Neural cell (in vitro differentiated cells): ENCODE data around the gene OR51S1. TPM values are rescaled to one million over a fixed set of nuclear protein-coding genes. Genes with fewer than 3 reads are reported as not detected.
"Not testable (repeated sequence)": the region's sequence is repeated elsewhere in the genome, so short reads cannot be mapped to it uniquely, and the experiment has no call there.

Experiments
- H2AFZ ChIP-seq: fragments of 200-600, 300-800 bp; sonication (generic), shearing (Covaris generic); 2 replicates; pipeline ENCODE4 v1.6.0; 2014; ENCODE audit warnings: low read depth, mild to moderate bottlenecking, antibody characterized with exemption, low read length, moderate library complexity
- H3F3A ChIP-seq: fragments of 200-600 bp; shearing (Covaris generic); 2 replicates; pipeline ENCODE4 v1.6.1; 2016; ENCODE audit warnings: mild to moderate bottlenecking, moderate library complexity, mixed read lengths, antibody characterized with exemption, low read length; ENCODE audit not compliant: insufficient read depth, poor library complexity, severe bottlenecking
- H3K27ac ChIP-seq: fragments of 200-600, 300-800 bp; sonication (generic), shearing (Covaris generic); 2 replicates; pipeline ENCODE4 v1.5.1; 2014; ENCODE audit warnings: mild to moderate bottlenecking, low read length, moderate library complexity
- H3K27me3 ChIP-seq: fragments of 300-800, 200-600 bp; sonication (generic), shearing (Covaris generic); 2 replicates; pipeline ENCODE4 v1.6.0; 2014; ENCODE audit warnings: mild to moderate bottlenecking, low read depth, low read length, moderate library complexity; ENCODE audit not compliant: insufficient read depth
- H3K36me3 ChIP-seq: fragments of 300-800, 200-600 bp; sonication (generic), shearing (Covaris generic); 2 replicates; pipeline ENCODE4 v1.5.1; 2014; ENCODE audit warnings: mild to moderate bottlenecking, antibody characterized with exemption, low read length, moderate library complexity; ENCODE audit not compliant: insufficient read depth
- H3K4me2 ChIP-seq: fragments of 300-800, 200-600 bp; sonication (generic), shearing (Covaris generic); 2 replicates; pipeline ENCODE4 v1.6.0; 2014; ENCODE audit warnings: mild to moderate bottlenecking, low read length
- H3K4me3 ChIP-seq: fragments of 300-800, 200-600 bp; sonication (generic), shearing (Covaris generic); 2 replicates; pipeline ENCODE4 v1.5.1; 2014; ENCODE audit warnings: mild to moderate bottlenecking, low read length, moderate library complexity
- H3K79me2 ChIP-seq: fragments of 200-600 bp; shearing (Covaris generic); replicated peaks from 2 replicates; pipeline ENCODE4 v1.6.0; 2014; ENCODE audit warnings: mild to moderate bottlenecking, low read length, moderate library complexity; ENCODE audit not compliant: insufficient read depth
- H3K9ac ChIP-seq: fragments of 300-800, 200-600 bp; sonication (generic), shearing (Covaris generic); 2 replicates; pipeline ENCODE4 v1.6.1; 2016; ENCODE audit warnings: mild to moderate bottlenecking, low read length, mixed read lengths
- H3K9me2 ChIP-seq: fragments of 200-600 bp; shearing (Covaris generic); 2 replicates; pipeline ENCODE4 v1.6.1; 2016; ENCODE audit warnings: mild to moderate bottlenecking, low read length, mixed read lengths; ENCODE audit not compliant: insufficient read depth
- H3K9me3 ChIP-seq: fragments of 200-600, 300-800 bp; sonication (generic), shearing (Covaris generic); 2 replicates; pipeline ENCODE4 v1.6.1; 2016; ENCODE audit warnings: mild to moderate bottlenecking, mixed run types, low read length, moderate library complexity, mixed read lengths
- H4K20me1 ChIP-seq: fragments of 200-600 bp; shearing (Covaris generic); 2 replicates; pipeline ENCODE4 v1.6.1; 2016; ENCODE audit warnings: mild to moderate bottlenecking, mixed run types; ENCODE audit not compliant: insufficient read depth
- CTCF ChIP-seq: fragments of 450-650 bp; IDR thresholded peaks from 2 replicates; pipeline ENCODE4 v1.5.1; 2014; ENCODE audit warnings: antibody characterized with exemption, mild to moderate bottlenecking, moderate library complexity; ENCODE audit not compliant: poor library complexity, severe bottlenecking
- EP300 ChIP-seq: fragments of 450-650 bp; conservative IDR thresholded peaks from 2 replicates; pipeline ENCODE4 v1.6.1; 2014; ENCODE audit warnings: antibody characterized with exemption, mild to moderate bottlenecking, moderate library complexity; ENCODE audit not compliant: poor library complexity, severe bottlenecking
- EZH2 ChIP-seq: fragments of 200-600, 300-800 bp; shearing (Covaris generic), sonication (generic); IDR thresholded peaks from 2 replicates; pipeline ENCODE4 v1.6.1; 2014; ENCODE audit warnings: antibody characterized with exemption, low read length, borderline replicate concordance, mild to moderate bottlenecking; ENCODE audit not compliant: insufficient read depth, poor library complexity, severe bottlenecking
- MXI1 ChIP-seq: fragments of 450-650 bp; conservative IDR thresholded peaks from 2 replicates; pipeline ENCODE4 v1.6.1; 2014; ENCODE audit warnings: antibody characterized with exemption, mild to moderate bottlenecking; ENCODE audit not compliant: poor library complexity, severe bottlenecking
- POLR2AphosphoS5 ChIP-seq: IDR thresholded peaks from 2 replicates; pipeline ENCODE4 v1.6.1; 2012
- RAD21 ChIP-seq: fragments of 450-650 bp; conservative IDR thresholded peaks from 2 replicates; pipeline ENCODE4 v1.6.1; 2014; ENCODE audit warnings: antibody characterized with exemption, mild to moderate bottlenecking, moderate library complexity
- REST ChIP-seq: IDR thresholded peaks from 2 replicates; pipeline ENCODE4 v1.6.1; 2012; ENCODE audit warnings: borderline replicate concordance
- SMC3 ChIP-seq: fragments of 450-650 bp; conservative IDR thresholded peaks from 2 replicates; pipeline ENCODE4 v1.6.1; 2014; ENCODE audit warnings: antibody characterized with exemption, mild to moderate bottlenecking, moderate library complexity; ENCODE audit not compliant: poor library complexity
- TAF1 ChIP-seq: IDR thresholded peaks from 2 replicates; pipeline ENCODE4 v1.6.1; 2012; ENCODE audit warnings: low read depth
- polyA plus RNA-seq: library from polyadenylated mRNA; depleted of rRNA; stranded (reverse); fragments of >200 nt; gene quantifications from 2 replicates; pipeline ENCODE4 v1.2.3, GENCODE V29; 2014

Gene OR51S1
- polyA plus RNA-seq, 1 donor from 2014 or later, result not detected

- not testable (repeated sequence) for H3K79me2 ChIP-seq, H2AFZ ChIP-seq, H3K36me3 ChIP-seq, H3K27me3 ChIP-seq, H3F3A ChIP-seq, H3K27ac ChIP-seq, H3K4me3 ChIP-seq, H3K9me2 ChIP-seq, H3K4me2 ChIP-seq, H4K20me1 ChIP-seq, H3K9ac ChIP-seq, H3K9me3 ChIP-seq
These were observed 47.7 kb downstream of the OR51S1 start for GRCh38 chr11:4801316-4801715.

- Histone ChIP-seq H3K36me3 (no peaks in the 10 kb centered on the region), H3F3A (no peaks in the 10 kb centered on the region), H3K27ac (no peak overlapping the region), H3K9me3 (no peaks in the 10 kb centered on the region), H3K9ac (no peak overlapping the region), H3K27me3 (no peaks in the 10 kb centered on the region), H2AFZ (no peak overlapping the region), H3K9me2 (no peaks in the 10 kb centered on the region), H3K79me2 (no peaks in the 10 kb centered on the region), H3K4me2 (no peak overlapping the region), H3K4me3 (no peak overlapping the region), H4K20me1 (no peaks in the 10 kb centered on the region)
- TF ChIP-seq EP300 (no peak), TAF1 (no peak), REST (no peak), MXI1 (no peak), RAD21 (no peak), EZH2 (no peak), SMC3 (no peak), CTCF (no peak), POLR2AphosphoS5 (no peak)
These were observed 50.4 kb downstream of the OR51S1 start for GRCh38 chr11:4798427-4799183.

Other genes starting within 250 kb of the OR51S1 start
- gene TRIM68, start 241.0 kb downstream of the OR51S1 start, polyA plus RNA-seq, result 14.7 and 15.3 TPM in 2 replicates
- gene OR51D1, start 211.7 kb downstream of the OR51S1 start, polyA plus RNA-seq, result not detected in 2 replicates
- not detected in 2 replicates for gene OR51E1, start 205.2 kb downstream of the OR51S1 start, polyA plus RNA-seq
- gene OR51E2, start 151.4 kb downstream of the OR51S1 start, polyA plus RNA-seq, result not detected in 2 replicates
- not detected in 2 replicates for gene MMP26, start 144.4 kb downstream of the OR51S1 start, polyA plus RNA-seq
- not detected in 2 replicates for gene OR51F1, start 79.3 kb downstream of the OR51S1 start, polyA plus RNA-seq
- gene OR52R1, start 44.8 kb downstream of the OR51S1 start, polyA plus RNA-seq, result not detected in 2 replicates
- not detected in 2 replicates for gene OR51F2, start 27.9 kb downstream of the OR51S1 start, polyA plus RNA-seq
- not detected in 2 replicates for gene OR51T1, start 32.7 kb upstream of the OR51S1 start, polyA plus RNA-seq
- not detected in 2 replicates for gene OR51A7, start 54.6 kb upstream of the OR51S1 start, polyA plus RNA-seq
- gene OR51G2, start 70.1 kb upstream of the OR51S1 start, polyA plus RNA-seq, result not detected in 2 replicates
- gene OR51G1, start 75.1 kb upstream of the OR51S1 start, polyA plus RNA-seq, result not detected in 2 replicates
- not detected in 2 replicates for gene OR51A4, start 98.4 kb upstream of the OR51S1 start, polyA plus RNA-seq
- gene OR51A2, start 106.5 kb upstream of the OR51S1 start, polyA plus RNA-seq, result not detected in 2 replicates
- gene OR51L1, start 145.6 kb upstream of the OR51S1 start, polyA plus RNA-seq, result not detected in 2 replicates
- not detected in 2 replicates for gene OR52J3, start 197.3 kb upstream of the OR51S1 start, polyA plus RNA-seq
- not detected in 2 replicates for gene OR52E2, start 210.4 kb upstream of the OR51S1 start, polyA plus RNA-seq
- not detected in 2 replicates for gene OR52E1, start 220.4 kb upstream of the OR51S1 start, polyA plus RNA-seq